Stimulated activated naive B cell treated with anti-CD40 and anti-IgM and Interleukin-4, amounts not matched to agents 10 μg/mL and 1 μg/mL and 100 μg/mL, for 72 hours (primary cell): ENCODE data around the gene NUBPL.
"Not testable (repeated sequence)": the region's sequence is repeated elsewhere in the genome, so short reads cannot be mapped to it uniquely, and the experiment has no call there.

ENCODE experiments used
- ATAC-seq, 2 donors: fragments of 150-1000 bp; cut with Tn5 transposase; replicated peaks; 2 replicates each; pipeline ENCODE4 v1.10.0; 2021; ENCODE audit warnings: moderate library complexity in 1 of 2
- DNase-seq: peaks from one replicate; pipeline ENCODE4 v3.0.0; 2021
- H3K27ac Mint-ChIP-seq: one replicate; pipeline ENCODE4 v1.8.0; 2022; ENCODE audit warnings: mild to moderate bottlenecking, mixed read lengths
- H3K27me3 Mint-ChIP-seq, 2 donors: one replicate each; pipeline ENCODE4 v1.8.0; 2022; ENCODE audit warnings: mixed read lengths in 2 of 2
- H3K36me3 Mint-ChIP-seq, 2 donors: one replicate each; pipeline ENCODE4 v1.8.0; 2022; ENCODE audit warnings: mixed read lengths in 2 of 2, mild to moderate bottlenecking in 1 of 2
- H3K4me1 Mint-ChIP-seq, 2 donors: one replicate each; pipeline ENCODE4 v1.8.0; 2022; ENCODE audit warnings: mixed read lengths in 2 of 2, mild to moderate bottlenecking in 1 of 2
- H3K4me3 Mint-ChIP-seq, 2 donors: one replicate each; pipeline ENCODE4 v1.8.0; 2022; ENCODE audit warnings: mild to moderate bottlenecking in 2 of 2, mixed read lengths in 2 of 2, moderate library complexity in 1 of 2
- H3K9me3 Mint-ChIP-seq, 2 donors: one replicate each; pipeline ENCODE4 v1.8.0; 2022; ENCODE audit warnings: mixed read lengths in 2 of 2, mild to moderate bottlenecking in 1 of 2

The NUBPL gene

GRCh38 chr14:31592631-31593030 is 31.4 kb downstream of the NUBPL start:
- Mint-ChIP-seq H3K4me1 (peaks cover 8 to 10% of the 10 kb centered on the region in 2 donors), H3K36me3 (peaks cover 3 to 12% of the 10 kb centered on the region in 2 donors), H3K27me3 (no peaks in the 10 kb centered on the region), H3K27ac (no peak overlapping the region), H3K9me3 (no peaks in the 10 kb centered on the region), H3K4me3 (no peak overlapping the region)
- DNase-seq (no peak), ATAC-seq (no peak)

GRCh38 chr14:31596342-31597095 is 35.3 kb downstream of the NUBPL start:
- Mint-ChIP-seq H3K4me1 (peaks cover 8 to 10% of the 10 kb centered on the region in 2 donors), H3K9me3 (peaks cover 0 to 2% of the 10 kb centered on the region in 2 donors), H3K27me3 (no peaks in the 10 kb centered on the region), H3K36me3 (peaks cover 12 to 32% of the 10 kb centered on the region in 2 donors), H3K4me3 (no peak overlapping the region), H3K27ac (no peak overlapping the region)
- ATAC-seq (no peak), DNase-seq (no peak)

- DNase-seq (no peak), ATAC-seq (no peak)
- Mint-ChIP-seq H3K4me1 (no peaks in the 10 kb centered on the region), H3K9me3 (peaks cover 4 to 7% of the 10 kb centered on the region in 2 donors), H3K36me3 (peaks cover 40 to 43% of the 10 kb centered on the region in 2 donors), H3K27me3 (no peaks in the 10 kb centered on the region), H3K27ac (peak overlapping the region; percentile 37), H3K4me3 (no peak overlapping the region)
Measured at GRCh38 chr14:31605702-31606101, 44.5 kb downstream of the NUBPL start.

- peaks cover 36 to 49% of the 10 kb centered on the region in 2 donors for H3K36me3 Mint-ChIP-seq
- ATAC-seq (no peak), DNase-seq (no peak)
- H3K27me3 Mint-ChIP-seq = no peaks in the 10 kb centered on the region
- peaks cover 0 to 2% of the 10 kb centered on the region in 2 donors for H3K4me1 Mint-ChIP-seq
- no peak overlapping the region for H3K27ac Mint-ChIP-seq
- H3K4me3 Mint-ChIP-seq = no peak overlapping the region
- peaks cover 9 to 24% of the 10 kb centered on the region in 2 donors for H3K9me3 Mint-ChIP-seq
Measured at GRCh38 chr14:31611778-31612433, 50.7 kb downstream of the NUBPL start.

- no peak overlapping the region for H3K4me3 Mint-ChIP-seq
- H3K36me3 Mint-ChIP-seq = peaks cover 30 to 49% of the 10 kb centered on the region in 2 donors
- no peak for ATAC-seq
- no peak for DNase-seq
- H3K27me3 Mint-ChIP-seq = no peaks in the 10 kb centered on the region
- no peak overlapping the region for H3K27ac Mint-ChIP-seq
- peaks cover 8 to 26% of the 10 kb centered on the region in 2 donors for H3K9me3 Mint-ChIP-seq
- H3K4me1 Mint-ChIP-seq = peaks cover 0 to 5% of the 10 kb centered on the region in 2 donors
Measured at GRCh38 chr14:31613188-31613587, 52.0 kb downstream of the NUBPL start.

- H3K27ac Mint-ChIP-seq, H3K4me3 Mint-ChIP-seq, DNase-seq, H3K27me3 Mint-ChIP-seq, ATAC-seq, H3K4me1 Mint-ChIP-seq: not testable (repeated sequence)
- Mint-ChIP-seq H3K9me3 (peaks cover 30 to 47% of the 10 kb centered on the region in 2 donors), H3K36me3 (peaks cover 68 to 86% of the 10 kb centered on the region in 2 donors)
Measured at GRCh38 chr14:31618884-31619283, 57.7 kb downstream of the NUBPL start.

- H3K9me3 Mint-ChIP-seq = peaks cover 33 to 48% of the 10 kb centered on the region in 2 donors
- H3K4me1 Mint-ChIP-seq = peaks cover 0 to 10% of the 10 kb centered on the region in 2 donors
- H3K36me3 Mint-ChIP-seq = peaks cover 70 to 91% of the 10 kb centered on the region in 2 donors
- H3K4me3 Mint-ChIP-seq = no peak overlapping the region
- ATAC-seq (no peak), DNase-seq (no peak)
- H3K27ac Mint-ChIP-seq = no peak overlapping the region
- H3K27me3 Mint-ChIP-seq = no peaks in the 10 kb centered on the region
Measured at GRCh38 chr14:31619440-31619839, 58.2 kb downstream of the NUBPL start.

- Mint-ChIP-seq H3K9me3 (peaks cover 33 to 42% of the 10 kb centered on the region in 2 donors), H3K36me3 (peaks cover 62 to 82% of the 10 kb centered on the region in 2 donors), H3K4me1 (peaks cover 0 to 10% of the 10 kb centered on the region in 2 donors)
- H3K4me3 Mint-ChIP-seq, DNase-seq, ATAC-seq, H3K27me3 Mint-ChIP-seq, H3K27ac Mint-ChIP-seq: not testable (repeated sequence)
Measured at GRCh38 chr14:31620898-31621297, 59.7 kb downstream of the NUBPL start.

GRCh38 chr14:31622060-31622459 is 60.9 kb downstream of the NUBPL start:
- Mint-ChIP-seq H3K27ac (no peak overlapping the region), H3K4me3 (no peak overlapping the region), H3K27me3 (no peaks in the 10 kb centered on the region), H3K9me3 (peaks cover 33 to 37% of the 10 kb centered on the region in 2 donors), H3K36me3 (peaks cover 55 to 70% of the 10 kb centered on the region in 2 donors), H3K4me1 (peaks cover under 1 to 7% of the 10 kb centered on the region in 2 donors)
- no peak for DNase-seq
- ATAC-seq = no peak

GRCh38 chr14:31652900-31653299 is 91.7 kb downstream of the NUBPL start:
- peaks cover 28 to 52% of the 10 kb centered on the region in 2 donors for H3K36me3 Mint-ChIP-seq
- H3K27ac Mint-ChIP-seq, ATAC-seq, H3K4me3 Mint-ChIP-seq, H3K4me1 Mint-ChIP-seq, DNase-seq, H3K27me3 Mint-ChIP-seq: not testable (repeated sequence)
- H3K9me3 Mint-ChIP-seq = peaks cover 12 to 13% of the 10 kb centered on the region in 2 donors

- H3K9me3 Mint-ChIP-seq = peaks cover 5 to 7% of the 10 kb centered on the region in 2 donors
- no peak overlapping the region for H3K27ac Mint-ChIP-seq
- H3K4me3 Mint-ChIP-seq = no peak overlapping the region
- DNase-seq (no peak), ATAC-seq (no peak)
- H3K27me3 Mint-ChIP-seq = no peaks in the 10 kb centered on the region
- peaks cover 24 to 42% of the 10 kb centered on the region in 2 donors for H3K36me3 Mint-ChIP-seq
- peaks cover 3 to 10% of the 10 kb centered on the region in 2 donors for H3K4me1 Mint-ChIP-seq
Measured at GRCh38 chr14:31657917-31658316, 96.7 kb downstream of the NUBPL start.

- Mint-ChIP-seq H3K27me3 (no peaks in the 10 kb centered on the region), H3K9me3 (peaks cover 4% of the 10 kb centered on the region in 2 donors), H3K27ac (no peak overlapping the region), H3K4me1 (peaks cover 3 to 10% of the 10 kb centered on the region in 2 donors), H3K36me3 (peaks cover 27 to 42% of the 10 kb centered on the region in 2 donors), H3K4me3 (no peak overlapping the region)
- ATAC-seq = no peak
- DNase-seq = no peak
Measured at GRCh38 chr14:31659278-31659677, 98.1 kb downstream of the NUBPL start.

- Mint-ChIP-seq H3K36me3 (peaks cover 31 to 42% of the 10 kb centered on the region in 2 donors), H3K9me3 (peaks cover 8 to 10% of the 10 kb centered on the region in 2 donors), H3K27ac (no peak overlapping the region), H3K4me3 (no peak overlapping the region), H3K4me1 (peaks cover 3 to 10% of the 10 kb centered on the region in 2 donors), H3K27me3 (no peaks in the 10 kb centered on the region)
- DNase-seq = no peak
- ATAC-seq = peak; percentile 51 to 61
Measured at GRCh38 chr14:31660191-31660590, 99.0 kb downstream of the NUBPL start.

- Mint-ChIP-seq H3K36me3 (peaks cover 35 to 43% of the 10 kb centered on the region in 2 donors), H3K27me3 (no peaks in the 10 kb centered on the region), H3K9me3 (peaks cover 13 to 14% of the 10 kb centered on the region in 2 donors), H3K4me3 (no peak overlapping the region), H3K4me1 (peaks cover 3 to 10% of the 10 kb centered on the region in 2 donors), H3K27ac (no peak overlapping the region)
- no peak for ATAC-seq
- no peak for DNase-seq
Measured at GRCh38 chr14:31660728-31661127, 99.5 kb downstream of the NUBPL start.
